Loucy (cell line): ENCODE measurements around the gene TSPEAR.

ENCODE experiments used
- CTCF ChIP-seq: fragments of 200-600 bp; sonication (generic); conservative IDR thresholded peaks from 2 replicates; pipeline ENCODE4 v1.5.1; 2014; ENCODE audit warnings: mild to moderate bottlenecking, antibody characterized with exemption, low read length
- EZH2phosphoT487 ChIP-seq: fragments of 200-600 bp; IDR thresholded peaks from 2 replicates; pipeline ENCODE4 v1.6.1; 2018; ENCODE audit warnings: antibody characterized with exemption, mild to moderate bottlenecking, moderate library complexity, borderline replicate concordance

GRCh38 chr21:44619886-44620285 lies 91.5 kb downstream of the TSPEAR start:
- no peak for TF ChIP-seq CTCF
- TF ChIP-seq EZH2phosphoT487: no peak
